GM10847 (cell line): ENCODE results near the gene CYB5A.

Experiments used
- POLR2A ChIP-seq: IDR thresholded peaks from 2 replicates; pipeline ENCODE4 v1.6.1; 2011; ENCODE audit not compliant: insufficient read length; ENCODE audit errors: extremely low read depth

CYB5A gene

DNA sequence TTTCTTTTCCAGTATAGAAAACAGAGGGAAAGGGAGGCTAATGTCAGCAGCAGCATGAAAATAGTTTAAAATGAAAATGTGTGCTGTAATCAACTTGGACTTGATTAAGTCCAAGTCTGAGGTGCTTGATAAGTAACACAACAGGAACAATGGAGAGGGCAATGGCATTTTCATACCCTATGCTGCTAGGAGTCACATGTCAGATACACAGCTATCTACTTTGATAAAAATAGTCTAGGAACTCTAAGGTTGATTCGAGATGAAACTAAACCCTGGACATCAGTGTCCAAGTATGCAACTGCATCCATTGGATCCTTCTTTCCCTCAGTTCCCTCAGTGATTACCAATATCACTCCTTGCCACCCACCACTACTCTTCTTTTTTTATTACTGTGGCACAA lies 19.2 kb upstream of the CYB5A start:
- TF ChIP-seq POLR2A = no peak

DNA sequence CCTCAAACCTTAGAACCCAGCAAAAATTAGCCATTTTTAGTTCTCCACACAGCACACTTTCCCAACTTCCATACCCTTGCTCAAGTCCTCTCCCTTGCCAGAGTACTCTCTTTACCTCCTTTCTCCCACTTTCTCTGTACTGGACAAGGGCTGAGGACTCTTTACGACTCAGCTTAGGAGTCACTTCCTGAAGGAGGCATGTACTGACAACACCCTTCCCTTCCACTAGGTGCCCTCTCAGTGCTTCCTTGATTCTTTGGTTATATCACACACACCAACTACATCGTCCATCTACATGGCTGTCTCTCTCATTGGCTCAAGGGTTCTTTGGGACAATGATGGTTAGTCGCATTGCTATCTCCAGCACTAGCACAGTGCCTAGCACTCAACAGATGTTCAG lies 18.6 kb upstream of the CYB5A start:
- TF ChIP-seq POLR2A = no peak

DNA sequence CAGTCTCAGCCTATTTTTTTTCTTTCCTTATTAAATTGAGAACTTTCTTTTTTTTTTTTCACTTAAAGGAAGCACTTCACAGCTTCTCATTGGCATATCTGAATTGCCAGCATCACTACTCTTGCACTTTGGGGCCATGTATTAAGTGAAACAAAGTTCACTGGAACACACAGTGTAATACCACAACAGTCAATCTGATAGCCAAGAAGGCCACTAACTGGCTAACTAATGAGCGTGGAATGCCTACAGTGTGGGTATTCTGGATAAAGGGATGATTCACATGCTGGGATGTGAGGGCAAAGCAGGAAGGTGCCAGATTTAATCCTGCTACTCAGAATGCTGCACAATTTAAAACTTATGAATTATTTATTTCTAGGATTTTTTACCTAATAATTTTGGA lies 12.2 kb upstream of the CYB5A start:
- TF ChIP-seq POLR2A = no peak

DNA sequence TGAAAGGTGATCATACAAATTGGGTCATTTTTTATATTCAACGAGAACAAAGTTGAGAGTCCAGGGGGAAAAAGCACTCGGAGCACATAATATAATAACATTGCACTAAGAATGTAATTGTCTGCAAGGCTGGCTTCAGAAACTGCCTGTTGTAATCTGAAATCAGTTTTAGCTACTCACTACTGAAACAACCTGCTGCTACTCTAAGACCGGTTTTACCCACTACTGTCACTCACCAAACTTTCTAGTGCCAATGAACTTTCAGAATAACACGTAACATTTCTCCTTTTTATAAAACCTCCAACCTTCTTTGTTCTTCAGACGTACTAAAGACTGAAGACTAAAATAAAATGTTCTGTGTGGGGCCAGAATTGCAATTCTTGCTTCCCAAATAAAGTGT lies 11.5 kb upstream of the CYB5A start:
- no peak for TF ChIP-seq POLR2A

DNA sequence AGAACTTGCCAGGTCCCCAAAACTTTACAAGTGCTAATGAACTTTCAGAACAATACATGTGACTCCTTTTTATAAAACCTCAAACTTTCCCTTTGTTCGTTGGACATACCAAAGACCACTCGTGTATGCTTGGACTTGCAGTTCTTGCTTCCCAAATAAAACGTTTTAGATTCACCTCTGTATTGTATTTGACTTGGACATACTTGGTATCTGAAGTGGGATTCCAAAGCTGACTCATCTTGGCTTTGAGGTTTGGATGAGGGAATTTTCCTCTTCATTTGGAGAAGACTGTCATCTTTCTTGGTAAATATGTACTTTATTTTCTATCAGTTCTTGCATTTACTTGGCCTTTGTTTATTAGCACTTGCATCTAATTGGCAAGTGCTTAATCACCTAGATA lies 8.0 kb upstream of the CYB5A start:
- no peak for TF ChIP-seq POLR2A

DNA sequence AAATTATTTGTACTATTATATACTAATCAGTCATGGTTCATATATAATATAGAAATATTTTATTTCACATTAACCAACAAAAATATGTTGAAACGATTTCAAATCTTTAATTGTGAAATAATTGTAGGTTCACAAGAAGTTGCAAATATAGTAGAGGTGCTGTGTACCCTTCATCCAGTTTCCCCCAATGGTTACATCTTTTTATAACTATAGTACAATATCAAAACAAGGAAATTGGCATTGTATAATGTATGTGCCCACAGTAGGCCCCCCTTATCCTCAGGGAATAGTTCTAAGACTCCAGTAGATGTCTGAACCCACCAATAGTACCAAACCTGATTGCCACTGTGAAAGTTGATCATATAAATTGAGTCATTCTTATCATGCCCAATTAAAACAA lies 7.4 kb upstream of the CYB5A start:
- no peak for TF ChIP-seq POLR2A

DNA sequence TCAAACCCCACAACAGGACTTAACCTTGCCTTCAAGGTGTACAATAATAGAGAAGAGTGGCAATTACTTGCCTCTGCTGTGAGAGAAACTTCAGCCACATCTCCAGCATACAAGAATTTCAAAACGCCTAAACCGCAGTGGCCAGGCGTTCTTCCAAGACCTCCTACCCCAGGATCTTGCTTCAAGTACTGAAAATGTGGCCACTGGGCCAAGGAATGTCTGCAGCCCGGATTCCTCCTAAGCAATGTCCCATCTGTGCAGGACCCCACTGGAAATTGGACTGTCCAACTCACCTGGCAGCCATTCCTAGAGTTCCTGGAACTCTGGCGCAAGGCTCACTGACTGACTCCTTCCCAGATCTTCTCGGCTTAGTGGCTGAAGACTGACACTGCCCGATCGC lies 2.8 kb upstream of the CYB5A start:
- no peak for TF ChIP-seq POLR2A

DNA sequence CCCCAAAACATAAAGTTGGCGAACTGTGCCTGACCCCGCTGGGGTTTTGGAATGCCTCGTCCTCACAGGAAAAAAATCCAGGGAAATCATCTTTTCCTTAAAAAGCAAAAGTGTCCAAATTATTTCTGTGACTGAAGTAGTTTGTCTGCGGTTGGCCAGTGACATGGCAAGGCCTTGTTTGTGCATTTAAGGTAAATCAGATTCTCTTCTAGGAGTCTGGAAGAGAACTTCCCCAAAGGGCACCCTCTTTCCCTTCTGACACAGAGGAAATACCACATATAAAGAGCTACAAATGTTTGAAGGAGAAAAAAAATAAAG lies 737 bp upstream of the CYB5A start:
- no peak for TF ChIP-seq POLR2A

DNA sequence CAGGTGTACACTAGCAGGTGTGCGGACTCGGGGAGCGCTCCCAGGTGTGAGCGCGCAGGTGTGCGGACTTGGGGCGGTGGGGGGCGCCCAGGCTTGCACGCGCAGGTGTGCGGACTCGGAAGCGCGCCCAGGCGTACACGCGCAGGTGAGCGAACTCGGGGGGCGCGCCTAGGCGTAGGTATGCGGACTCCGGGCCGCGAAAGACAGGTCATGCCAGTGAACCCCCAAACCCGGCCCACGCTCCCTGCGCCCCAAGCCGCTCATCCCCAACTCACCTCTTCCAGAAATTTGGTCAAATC lies 342 bp downstream of the CYB5A start:
- TF ChIP-seq POLR2A = no peak

DNA sequence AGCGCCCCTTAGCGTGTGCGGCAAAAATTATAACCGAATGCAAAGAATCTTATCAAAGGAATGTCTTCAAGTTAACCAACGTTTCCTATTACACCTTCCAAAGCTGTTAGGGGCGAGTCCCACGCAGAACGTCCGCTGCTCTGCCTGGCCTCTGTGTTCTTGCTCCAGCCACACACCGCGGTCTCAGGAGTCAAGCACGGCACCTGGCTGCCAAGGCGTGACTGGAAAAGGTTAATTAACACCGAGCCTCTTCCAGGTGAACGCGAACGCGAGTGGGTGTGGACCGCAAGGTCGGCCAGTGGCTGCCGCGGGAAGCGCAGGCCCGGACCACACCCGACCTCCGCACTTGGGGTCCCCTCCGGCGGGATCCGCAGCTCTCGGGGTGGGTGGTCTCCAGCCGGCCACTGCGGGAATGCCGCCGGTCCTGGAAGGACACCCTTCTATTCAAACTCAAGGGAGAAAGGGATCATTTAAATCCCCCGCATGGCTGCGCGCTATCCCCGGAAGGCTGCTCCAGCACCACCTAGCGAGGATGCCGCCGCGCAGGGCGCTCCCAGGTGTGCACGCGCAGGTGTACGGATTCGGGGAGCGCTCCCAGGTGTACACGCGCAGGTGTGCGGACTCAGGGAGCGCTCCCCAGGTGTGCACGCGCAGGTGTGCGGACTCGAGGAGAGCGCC lies 830 bp downstream of the CYB5A start:
- no peak for TF ChIP-seq POLR2A

DNA sequence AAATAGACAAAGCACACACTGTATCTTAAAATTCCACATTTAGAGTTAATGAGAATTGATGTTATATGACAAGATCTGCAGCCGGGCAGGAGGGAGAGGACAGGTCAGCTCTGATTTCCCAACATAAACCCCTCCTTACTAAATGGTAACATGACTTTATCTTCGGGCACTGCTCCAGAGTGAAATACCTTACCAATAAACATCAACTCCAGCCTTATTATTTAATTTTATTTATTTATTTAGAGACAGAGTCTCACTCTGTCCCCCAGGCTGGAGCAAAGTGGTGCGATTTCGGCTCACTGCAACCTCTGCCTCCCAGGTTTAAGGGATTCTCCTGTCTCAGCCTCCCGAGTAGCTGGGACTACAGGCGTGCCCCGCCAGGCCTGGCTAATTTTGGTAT lies 1.7 kb downstream of the CYB5A start:
- TF ChIP-seq POLR2A = no peak

DNA sequence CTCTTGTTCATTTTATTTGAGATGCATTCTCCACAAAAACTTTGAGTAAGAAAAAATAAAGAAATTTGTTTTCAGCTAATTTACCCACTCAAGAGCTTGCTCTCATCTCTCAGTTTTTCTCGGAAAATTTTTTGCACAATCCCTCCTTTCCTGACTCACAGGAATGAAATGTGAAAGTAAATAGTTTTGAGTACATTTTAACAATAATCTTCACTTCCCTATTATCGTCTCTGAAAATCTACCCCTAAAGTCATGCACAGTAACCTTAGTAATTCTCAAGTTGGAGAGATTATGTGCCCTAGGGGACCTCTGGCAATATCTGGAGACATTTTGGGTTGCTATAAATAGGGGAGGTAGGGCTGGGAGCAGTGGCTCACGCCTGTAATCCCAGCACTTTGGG lies 2.6 kb downstream of the CYB5A start:
- TF ChIP-seq POLR2A = no peak

DNA sequence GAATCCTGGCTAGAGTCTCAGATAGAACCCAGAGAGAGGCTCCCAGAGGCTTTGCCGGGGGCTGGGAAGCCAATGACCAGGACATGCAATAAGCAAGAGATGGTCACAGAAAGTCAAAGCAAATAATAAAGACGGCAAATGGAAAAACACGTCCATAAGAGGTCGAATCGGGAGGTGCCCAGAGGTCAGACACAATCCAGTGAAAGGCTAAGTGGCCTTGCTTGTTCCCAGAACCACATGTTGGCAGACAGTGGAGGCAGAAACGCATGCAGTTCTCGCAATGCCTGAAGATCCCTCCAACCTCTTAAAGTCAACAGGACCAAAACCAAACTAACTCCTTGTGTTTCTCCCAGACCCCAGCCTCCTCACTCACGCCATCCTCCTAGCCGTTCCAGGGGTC lies 3.0 kb downstream of the CYB5A start:
- TF ChIP-seq POLR2A = no peak

DNA sequence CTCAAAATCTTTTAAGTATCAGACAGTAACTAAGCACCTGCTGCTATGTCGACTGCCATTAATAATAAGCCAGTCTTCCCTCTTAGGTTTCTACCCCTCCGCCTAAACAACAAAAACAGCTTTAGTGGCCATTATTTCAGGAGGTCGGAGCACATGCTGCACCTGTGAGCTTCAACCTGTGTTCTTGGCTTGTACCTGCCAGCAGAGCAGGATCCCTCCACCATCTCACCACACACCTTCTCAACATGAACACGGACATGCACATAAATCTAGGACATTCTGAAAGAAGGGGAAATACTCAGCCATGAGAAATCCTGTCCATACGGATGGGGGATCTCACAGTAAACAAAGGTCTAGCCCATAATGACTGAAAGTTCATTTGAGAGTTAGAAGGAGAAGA lies 3.7 kb downstream of the CYB5A start:
- TF ChIP-seq POLR2A = no peak

DNA sequence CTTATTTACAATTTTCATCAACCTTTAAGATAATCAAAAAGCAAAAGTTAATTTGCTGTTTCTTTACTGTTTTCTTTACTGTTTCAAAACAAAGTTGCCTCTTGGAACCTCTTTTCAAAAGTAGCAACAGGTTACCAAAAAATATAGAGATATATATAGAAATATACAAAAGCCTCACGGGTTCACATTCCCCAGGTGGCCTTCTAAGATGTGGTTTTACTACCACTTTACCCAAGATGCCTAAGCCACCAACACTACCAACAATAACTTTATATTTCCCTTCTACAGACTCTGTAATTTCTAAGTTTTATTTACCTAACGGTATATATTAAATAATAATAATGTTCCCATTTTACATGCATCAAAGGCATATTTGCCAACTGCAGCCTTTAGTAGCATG lies 4.9 kb downstream of the CYB5A start:
- no peak for TF ChIP-seq POLR2A

DNA sequence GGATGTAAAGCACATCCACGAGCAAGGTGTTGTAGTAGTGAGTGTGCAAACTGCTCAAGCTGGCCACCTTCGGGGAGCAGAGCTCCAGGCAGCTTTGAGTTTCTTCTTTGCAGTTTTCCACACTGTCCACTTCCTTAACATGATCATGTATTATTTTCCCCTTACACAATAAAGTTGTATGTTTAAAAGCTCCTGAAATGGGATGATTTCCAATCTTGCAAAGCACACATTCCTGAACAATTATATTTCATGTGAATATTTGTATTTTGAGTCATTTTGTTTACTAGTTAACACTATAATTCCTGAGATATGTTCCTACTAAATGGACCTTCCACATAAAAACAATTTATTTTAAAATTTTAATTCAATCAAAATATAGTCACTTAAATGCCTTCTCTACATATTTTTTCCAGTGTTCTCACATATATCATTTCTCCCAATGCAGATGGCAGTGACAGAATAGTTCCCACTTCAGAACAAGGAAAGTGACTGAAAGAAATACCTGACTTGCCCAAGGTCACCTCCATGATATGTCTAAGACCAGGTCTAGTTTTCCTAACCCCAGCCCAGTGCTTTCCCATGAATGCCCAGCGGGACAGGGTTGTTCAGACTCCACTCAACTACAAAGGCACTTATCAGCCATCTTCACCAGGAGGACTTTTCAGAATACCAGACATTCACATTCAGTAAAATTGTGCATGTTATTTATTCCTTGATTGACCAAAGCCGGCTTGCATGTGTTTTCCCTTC lies 5.5 kb downstream of the CYB5A start:
- no peak for TF ChIP-seq POLR2A

DNA sequence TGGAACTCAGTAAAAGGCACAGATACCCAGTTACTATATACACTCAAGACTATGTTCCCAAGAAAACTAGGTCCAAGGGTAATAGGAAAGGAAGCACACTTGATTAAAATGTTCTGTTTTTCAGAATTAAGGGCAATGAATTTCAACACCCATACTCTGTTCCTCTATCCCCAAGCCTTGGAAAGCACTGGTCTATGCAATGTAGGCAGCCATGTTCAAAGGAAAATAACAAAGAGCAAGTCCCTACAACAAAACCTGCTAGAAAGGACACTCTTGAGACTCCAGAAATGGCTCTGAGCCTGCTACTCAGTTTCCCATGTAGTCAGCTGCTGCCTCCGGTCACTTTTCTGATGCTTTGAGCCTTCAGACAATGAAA lies 6.8 kb downstream of the CYB5A start:
- TF ChIP-seq POLR2A = no peak
